Common myeloid progenitor, CD34-positive (primary cell): ENCODE data around the gene SLC25A39.

Experiments used
- CTCF ChIA-PET: fragments of 350-600 bp; sonication (Branson Sonifier 250); formaldehyde crosslinking; loops from one replicate; lab custom pipeline; 2021; ENCODE audit warnings: antibody characterized with exemption; lab: Charles Lee
- POLR2A ChIA-PET: fragments of 350-600 bp; sonication (Branson Sonifier 250); formaldehyde crosslinking; loops from one replicate; lab custom pipeline; 2021; ENCODE audit warnings: antibody characterized with exemption; lab: Charles Lee
- DNase-seq, 3 donors: peaks; one replicate each; pipeline versions ENCODE4 v3.0.0 to v3.0.0-alpha.2; 2013
- H3K27ac ChIP-seq, 2 experiments: 1 replicate in 1 of 2; 2 replicates in 1 of 2; pipeline ENCODE4 v1.7.0; 2013; ENCODE audit warnings: inconsistent platforms in 2 of 2, low read length in 2 of 2, mild to moderate bottlenecking in 2 of 2, low read depth in 1 of 2, moderate library complexity in 1 of 2; ENCODE audit not compliant: severe bottlenecking in 2 of 2, insufficient read depth in 1 of 2, poor library complexity in 1 of 2
- H3K27me3 ChIP-seq, 5 experiments: replicated peaks in 2 of 5; 1 replicate in 3 of 5; 2 replicates in 2 of 5; pipeline versions ENCODE4 v1.6.1 to v1.7.0; 2013; ENCODE audit warnings: low read length in 4 of 5, mild to moderate bottlenecking in 2 of 5, moderate library complexity in 2 of 5, inconsistent platforms in 1 of 5; ENCODE audit not compliant: insufficient read depth in 5 of 5, control insufficient read depth in 4 of 5
- H3K36me3 ChIP-seq, 4 experiments: 1 replicate in 2 of 4; 2 replicates in 2 of 4; pipeline versions ENCODE4 v1.6.1 to v1.7.0; 2013; ENCODE audit warnings: low read length in 3 of 4, control low read depth in 1 of 4, mild to moderate bottlenecking in 1 of 4; ENCODE audit not compliant: control insufficient read depth in 4 of 4, insufficient read depth in 4 of 4
- H3K4me1 ChIP-seq, 4 experiments: 1 replicate in 3 of 4; 2 replicates in 1 of 4; pipeline versions ENCODE4 v1.6.1 to v1.7.1; 2013; ENCODE audit warnings: low read length in 3 of 4, mild to moderate bottlenecking in 3 of 4, control low read depth in 1 of 4, inconsistent platforms in 1 of 4, moderate library complexity in 1 of 4; ENCODE audit not compliant: control insufficient read depth in 4 of 4, insufficient read depth in 4 of 4; ENCODE audit errors: control extremely low read depth in 1 of 4
- H3K4me3 ChIP-seq, 7 experiments: 1 replicate in 4 of 7; 2 replicates in 3 of 7; pipeline versions ENCODE4 v1.5.1 to v1.7.0; 2013; ENCODE audit warnings: mild to moderate bottlenecking in 7 of 7, low read length in 6 of 7, moderate library complexity in 6 of 7, inconsistent platforms in 2 of 7, low read depth in 2 of 7, control low read depth in 1 of 7; ENCODE audit not compliant: insufficient read depth in 4 of 7, control insufficient read depth in 1 of 7; ENCODE audit errors: extremely low read depth in 1 of 7
- H3K9me3 ChIP-seq, 5 experiments: 1 replicate in 4 of 5; 2 replicates in 1 of 5; pipeline versions ENCODE4 v1.6.1 to v1.7.1; 2013; ENCODE audit warnings: low read length in 4 of 5, mild to moderate bottlenecking in 2 of 5, inconsistent platforms in 1 of 5, low read depth in 1 of 5, moderate library complexity in 1 of 5; ENCODE audit not compliant: control insufficient read depth in 4 of 5, insufficient read depth in 2 of 5; ENCODE audit errors: control extremely low read depth in 1 of 5
- WGBS: methylation state at CpG from one replicate; pipeline ENCODE4 v1.1.5; 2013; ENCODE audit not compliant: insufficient coverage; 5-methylcytosine and 5-hydroxymethylcytosine counted together

The SLC25A39 gene

GRCh38 chr17:44310188-44310587 lies 14.4 kb downstream of the SLC25A39 start:
- POLR2A ChIA-PET, result no interaction called here
- 91% methylated on average over 1 of the region's 2 CpGs for WGBS
- Histone ChIP-seq H3K9me3 (no peaks in the 10 kb centered on the region), H3K27ac (no peak overlapping the region), H3K4me3 (no peak overlapping the region), H3K4me1 (peaks cover 0 to 21% (median 15%) of the 10 kb centered on the region in 4 experiments), H3K27me3 (peaks cover 6 to 38% (median 21%) of the 10 kb centered on the region in 5 experiments), H3K36me3 (no peaks in the 10 kb centered on the region)
- CTCF ChIA-PET, result interaction anchor here (0.9 to 2.7 kb wide), 4 partner anchors 10 to 99 kb away, joined by 3 to 11 read pairs (median 4); no protein-coding TSS in a partner anchor
- DNase-seq, result no peak

GRCh38 chr17:44309472-44309871 lies 15.2 kb downstream of the SLC25A39 start:
- ChIA-PET POLR2A (no interaction called here), CTCF (interaction anchor here (0.9 to 2.7 kb wide), 4 partner anchors 11 to 99 kb away, joined by 3 to 11 read pairs (median 4); no protein-coding TSS in a partner anchor)
- no peak for DNase-seq
- peak overlapping the region in 3 of 7 experiments; percentile 54 to 71 (median 62) for H3K4me3 ChIP-seq
- peaks cover 0 to 15% (median 13%) of the 10 kb centered on the region in 4 experiments for H3K4me1 ChIP-seq
- peaks cover 6 to 31% (median 16%) of the 10 kb centered on the region in 5 experiments for H3K27me3 ChIP-seq
- 79% methylated on average over 4 of the region's 5 CpGs for WGBS
- no peak overlapping the region for H3K27ac ChIP-seq
- H3K9me3 ChIP-seq, result no peaks in the 10 kb centered on the region
- H3K36me3 ChIP-seq, result no peaks in the 10 kb centered on the region

GRCh38 chr17:44308865-44309264 lies 15.8 kb downstream of the SLC25A39 start:
- CTCF ChIA-PET, result interaction anchor here (1.2 to 2.7 kb wide), 2 partner anchors 22 to 98 kb away, joined by 3 to 11 read pairs; no protein-coding TSS in a partner anchor
- DNase-seq, result peak in 1 of 3 donors; percentile 30
- POLR2A ChIA-PET, result no interaction called here
- Histone ChIP-seq H3K27ac (no peak overlapping the region), H3K4me1 (peaks cover 0 to 15% (median 13%) of the 10 kb centered on the region in 4 experiments), H3K9me3 (no peaks in the 10 kb centered on the region), H3K27me3 (peaks cover 6 to 25% (median 10%) of the 10 kb centered on the region in 5 experiments), H3K4me3 (peak overlapping the region in 5 of 7 experiments; percentile 36 to 71 (median 54)), H3K36me3 (no peaks in the 10 kb centered on the region)
- WGBS, result 0% methylated on average over 3 of the region's 15 CpGs

GRCh38 chr17:44308320-44308818 lies 16.3 kb downstream of the SLC25A39 start, which contains the start of gene RUNDC3A:
Gene RUNDC3A (plus strand): TSS chr17:44308601. CDS start chr17:44308833, 232 bp downstream.
- ChIA-PET POLR2A (no interaction called here), CTCF (no interaction called here)
- WGBS, result under 1% methylated on average over 31 of the region's 39 CpGs
- H3K4me1 ChIP-seq, result peaks cover 0 to 15% (median 13%) of the 10 kb centered on the region in 4 experiments
- H3K27ac ChIP-seq, result no peak within 1 kb of the TSS
- H3K27me3 ChIP-seq, result peaks cover 6 to 23% (median 10%) of the 10 kb centered on the region in 5 experiments
- peak; percentile 85 to 92 (median 91) for DNase-seq
- H3K4me3 ChIP-seq, result peak within 1 kb of the TSS in 5 of 7 experiments; percentile 36 to 71 (median 54)
- H3K36me3 ChIP-seq, result no peaks in the 10 kb centered on the region
- H3K9me3 ChIP-seq, result no peaks in the 10 kb centered on the region

- WGBS, result 3% methylated on average over 15 of the region's 26 CpGs
- CTCF ChIA-PET, result no interaction called here
- H3K27me3 ChIP-seq, result peaks cover 6 to 17% (median 9%) of the 10 kb centered on the region in 5 experiments
- H3K27ac ChIP-seq, result no peak overlapping the region
- DNase-seq, result peak in 2 of 3 donors; percentile 19 to 31
- POLR2A ChIA-PET, result no interaction called here
- H3K4me3 ChIP-seq, result peak overlapping the region in 3 of 7 experiments; percentile 14 to 62 (median 34)
- H3K9me3 ChIP-seq, result no peaks in the 10 kb centered on the region
- peaks cover 0 to 15% (median 13%) of the 10 kb centered on the region in 4 experiments for H3K4me1 ChIP-seq
- no peaks in the 10 kb centered on the region for H3K36me3 ChIP-seq
These were observed 17.0 kb downstream of the SLC25A39 start for GRCh38 chr17:44307387-44308186.

- DNase-seq, result no peak
- H3K9me3 ChIP-seq, result no peaks in the 10 kb centered on the region
- H3K36me3 ChIP-seq, result no peaks in the 10 kb centered on the region
- no peak overlapping the region for H3K4me3 ChIP-seq
- POLR2A ChIA-PET, result no interaction called here
- H3K27ac ChIP-seq, result no peak overlapping the region
- CTCF ChIA-PET, result interaction anchor here (1.3 kb wide), 1 partner anchor 84 kb away, joined by 3 read pairs; no protein-coding TSS in a partner anchor
- H3K4me1 ChIP-seq, result peaks cover 0 to 15% (median 11%) of the 10 kb centered on the region in 4 experiments
- peaks cover 6 to 17% (median 9%) of the 10 kb centered on the region in 5 experiments for H3K27me3 ChIP-seq
These were observed 20.0 kb downstream of the SLC25A39 start for GRCh38 chr17:44304651-44305050.
